ENCODE measurements around the gene AVEN. TPM values are rescaled to one million over a fixed set of nuclear protein-coding genes. Genes with fewer than 3 reads are reported as not detected.

The AVEN gene
- polyA plus RNA-seq, 1 donor (not counting 4 experiments of a cell fraction or from before 2014, with no cell fraction given), result 16.6 TPM

DNA sequence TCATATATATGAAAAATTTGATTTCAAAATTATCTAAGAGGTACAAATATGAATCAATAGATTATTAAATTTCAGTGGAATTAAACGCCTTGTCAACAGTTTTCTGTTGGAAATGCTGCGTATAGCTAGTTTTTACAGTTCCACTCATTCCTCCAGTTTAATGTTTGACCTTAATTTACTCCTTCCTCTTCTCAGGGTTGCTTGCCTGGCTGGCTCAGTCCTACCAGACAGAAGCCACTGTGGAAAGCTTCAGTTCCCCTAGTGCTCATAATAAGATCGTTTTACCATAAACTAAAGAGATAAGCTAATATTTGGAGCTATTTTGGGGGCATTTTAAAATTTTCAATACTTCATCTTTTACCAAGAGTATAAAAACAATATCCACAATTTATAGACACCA, 39.9 kb upstream of the AVEN start:
- no peaks in the 10 kb centered on the region for H3K27me3 ChIP-seq (ENCODE audit: control insufficient read depth, extremely low read depth, insufficient read depth, low read length)
- no peak for TF ChIP-seq EZH2 (IDR thresholded peaks at IDR 0.05; ENCODE audit: low read length)
- TF ChIP-seq, protein P1, sequence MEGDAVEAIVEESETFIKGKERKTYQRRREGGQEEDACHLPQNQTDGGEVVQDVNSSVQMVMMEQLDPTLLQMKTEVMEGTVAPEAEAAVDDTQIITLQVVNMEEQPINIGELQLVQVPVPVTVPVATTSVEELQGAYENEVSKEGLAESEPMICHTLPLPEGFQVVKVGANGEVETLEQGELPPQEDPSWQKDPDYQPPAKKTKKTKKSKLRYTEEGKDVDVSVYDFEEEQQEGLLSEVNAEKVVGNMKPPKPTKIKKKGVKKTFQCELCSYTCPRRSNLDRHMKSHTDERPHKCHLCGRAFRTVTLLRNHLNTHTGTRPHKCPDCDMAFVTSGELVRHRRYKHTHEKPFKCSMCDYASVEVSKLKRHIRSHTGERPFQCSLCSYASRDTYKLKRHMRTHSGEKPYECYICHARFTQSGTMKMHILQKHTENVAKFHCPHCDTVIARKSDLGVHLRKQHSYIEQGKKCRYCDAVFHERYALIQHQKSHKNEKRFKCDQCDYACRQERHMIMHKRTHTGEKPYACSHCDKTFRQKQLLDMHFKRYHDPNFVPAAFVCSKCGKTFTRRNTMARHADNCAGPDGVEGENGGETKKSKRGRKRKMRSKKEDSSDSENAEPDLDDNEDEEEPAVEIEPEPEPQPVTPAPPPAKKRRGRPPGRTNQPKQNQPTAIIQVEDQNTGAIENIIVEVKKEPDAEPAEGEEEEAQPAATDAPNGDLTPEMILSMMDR (optimal IDR thresholded peaks at IDR 0.05 in 1 of 3, IDR thresholded peaks at IDR 0.05 in 1 of 3, conservative IDR thresholded peaks at IDR 0.05 in 1 of 3; ENCODE audit: extremely low read depth in 1 of 3, insufficient read depth in 2 of 3, low read length in 3 of 3), result no peak
- H3K36me3 ChIP-seq (ENCODE audit: control insufficient read depth in 2 of 2, extremely low read depth in 1 of 2, insufficient read depth in 2 of 2, low read length in 2 of 2), result no peaks in the 10 kb centered on the region
- DNase-seq (ENCODE audit: low read depth, low spot score) (no peak), FAIRE-seq (no peak)
- H3K4me2 ChIP-seq (ENCODE audit: control insufficient read depth, extremely low read depth, insufficient read depth, low read depth, low read length), result no peak overlapping the region
- dilution Hi-C loops (cut with MboI; ENCODE audit: extremely low pct_ligation_motif_present, low sequenced_read_pairs), result no loop called here
- H4K20me1 ChIP-seq (ENCODE audit: control insufficient read depth, extremely low read depth, insufficient read depth, low read length), result no peaks in the 10 kb centered on the region
- H3K4me1 ChIP-seq (ENCODE audit: control insufficient read depth, extremely low read depth, insufficient read depth, low read length), result peaks cover 13% of the 10 kb centered on the region
- H3K9me3 ChIP-seq (ENCODE audit: control insufficient read depth, low read depth, low read length), result no peaks in the 10 kb centered on the region
- no peak overlapping the region for H3K9ac ChIP-seq (ENCODE audit: control insufficient read depth, extremely low read depth, insufficient read depth, low read length)
- H3K4me3 ChIP-seq (ENCODE audit: control insufficient read depth in 2 of 3, extremely low read depth in 1 of 3, insufficient read depth in 2 of 3, low read depth in 1 of 3, low read length in 3 of 3), result no peak overlapping the region
- H3K27ac ChIP-seq (ENCODE audit: control insufficient read depth, insufficient read depth, low read length), result no peak overlapping the region
- H2AFZ ChIP-seq (ENCODE audit: control insufficient read depth, low read length), result no peak overlapping the region
- H3K9me1 ChIP-seq (ENCODE audit: control insufficient read depth, extremely low read depth, insufficient read depth, low read length), result no peaks in the 10 kb centered on the region
- no peaks in the 10 kb centered on the region for H3K79me2 ChIP-seq (ENCODE audit: control insufficient read depth, insufficient read depth, low read length)

- TF ChIP-seq, protein P1 (optimal IDR thresholded peaks at IDR 0.05 in 1 of 3, IDR thresholded peaks at IDR 0.05 in 1 of 3, conservative IDR thresholded peaks at IDR 0.05 in 1 of 3; ENCODE audit: extremely low read depth in 1 of 3, insufficient read depth in 2 of 3, low read length in 3 of 3), result no peak
- TF ChIP-seq EZH2 (IDR thresholded peaks at IDR 0.05; ENCODE audit: low read length), result no peak
- dilution Hi-C loops (cut with MboI; ENCODE audit: extremely low pct_ligation_motif_present, low sequenced_read_pairs), result no loop called here
- H3K79me2 ChIP-seq (ENCODE audit: control insufficient read depth, insufficient read depth, low read length), result no peaks in the 10 kb centered on the region
- peak; percentile 68 for FAIRE-seq
- DNase-seq (ENCODE audit: low read depth, low spot score), result no peak
- no peak overlapping the region for H3K27ac ChIP-seq (ENCODE audit: control insufficient read depth, insufficient read depth, low read length)
- peaks cover 13% of the 10 kb centered on the region for H3K4me1 ChIP-seq (ENCODE audit: control insufficient read depth, extremely low read depth, insufficient read depth, low read length)
- H3K4me2 ChIP-seq (ENCODE audit: control insufficient read depth, extremely low read depth, insufficient read depth, low read depth, low read length), result peak overlapping the region; percentile 50
- peak overlapping the region; percentile 67 for H2AFZ ChIP-seq (ENCODE audit: control insufficient read depth, low read length)
- no peak overlapping the region for H3K9ac ChIP-seq (ENCODE audit: control insufficient read depth, extremely low read depth, insufficient read depth, low read length)
- H3K9me3 ChIP-seq (ENCODE audit: control insufficient read depth, low read depth, low read length), result no peaks in the 10 kb centered on the region
- no peaks in the 10 kb centered on the region for H3K36me3 ChIP-seq (ENCODE audit: control insufficient read depth in 2 of 2, extremely low read depth in 1 of 2, insufficient read depth in 2 of 2, low read length in 2 of 2)
- no peaks in the 10 kb centered on the region for H3K9me1 ChIP-seq (ENCODE audit: control insufficient read depth, extremely low read depth, insufficient read depth, low read length)
- no peak overlapping the region for H3K4me3 ChIP-seq (ENCODE audit: control insufficient read depth in 2 of 3, extremely low read depth in 1 of 3, insufficient read depth in 2 of 3, low read depth in 1 of 3, low read length in 3 of 3)
- H3K27me3 ChIP-seq (ENCODE audit: control insufficient read depth, extremely low read depth, insufficient read depth, low read length), result no peaks in the 10 kb centered on the region
- no peaks in the 10 kb centered on the region for H4K20me1 ChIP-seq (ENCODE audit: control insufficient read depth, extremely low read depth, insufficient read depth, low read length)
Observed at GRCh38 chr15:34076785-34077184, 37.8 kb upstream of the AVEN start.
